HG03066 (cell line): ENCODE data around the gene GREM1.

Experiments used
- ATAC-seq: cut with Tn5 transposase; IDR thresholded peaks from one replicate; pipeline ENCODE4 v1.9.1; 2021; ENCODE audit warnings: low read depth; ENCODE audit not compliant: unreplicated experiment

The GREM1 gene

DNA sequence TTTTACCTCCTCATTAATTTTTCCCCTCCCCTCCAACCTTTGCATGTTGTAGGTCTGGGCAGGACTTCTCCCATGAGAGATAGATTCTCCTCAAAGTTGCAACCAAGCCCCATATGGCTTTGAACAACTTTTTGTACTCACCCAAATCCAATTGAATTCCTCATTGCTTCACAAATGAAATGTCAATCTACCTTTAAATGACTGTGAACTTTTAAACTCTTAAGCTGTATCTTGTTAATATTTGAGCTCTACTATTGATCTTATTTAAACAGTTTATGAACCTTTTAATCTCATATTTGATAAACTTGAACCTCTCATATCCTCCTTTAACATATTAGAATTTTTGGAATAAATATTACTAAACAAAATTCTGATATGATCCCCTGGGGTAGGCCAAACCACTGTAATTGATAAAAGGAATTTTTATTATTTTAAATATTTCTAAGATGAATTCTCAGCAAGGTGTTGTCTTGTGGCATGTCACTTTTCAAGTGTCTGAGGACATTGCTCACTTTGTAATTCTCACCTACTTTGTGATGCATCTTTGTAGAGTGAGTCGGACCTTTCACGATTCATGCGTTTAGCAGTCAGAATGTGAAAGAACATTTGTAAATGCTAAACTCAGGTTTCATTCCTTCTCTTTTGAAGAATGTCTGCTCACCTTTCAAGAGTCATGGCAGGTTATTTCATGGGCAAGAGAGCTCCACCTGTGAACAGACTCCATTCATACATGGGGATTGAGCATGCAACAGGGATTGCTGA, 23.4 kb upstream of the GREM1 start:
- ATAC-seq = no peak

DNA sequence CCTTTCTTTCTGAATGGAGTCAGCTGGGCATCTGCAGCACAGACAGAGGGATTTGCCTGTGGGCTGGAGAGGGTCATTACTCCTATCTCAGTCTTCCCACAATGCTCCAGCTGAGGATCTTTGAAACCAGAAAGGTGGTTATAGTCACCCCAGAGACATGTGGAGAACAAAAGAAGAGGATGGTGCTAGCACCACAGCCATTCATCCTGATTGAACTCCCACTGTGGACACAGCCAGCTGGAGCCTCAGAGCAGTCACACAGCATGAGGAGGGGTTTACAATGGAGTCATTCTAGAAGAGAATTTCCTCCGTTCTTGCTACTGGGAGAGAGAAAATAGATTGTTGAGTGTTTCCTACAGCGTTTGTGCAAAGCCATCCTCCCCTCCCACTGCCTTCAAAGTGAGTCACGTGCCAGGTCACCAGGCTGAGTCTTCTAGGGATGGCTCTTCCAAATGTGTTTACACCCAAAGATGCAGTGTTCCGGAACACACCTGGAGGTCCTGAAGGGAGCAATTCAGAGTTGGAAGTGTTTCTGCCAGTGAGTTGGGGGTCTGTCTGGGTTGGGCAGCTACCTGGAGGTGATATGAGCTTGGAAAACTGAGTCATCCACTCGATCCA, 18.9 kb upstream of the GREM1 start:
- ATAC-seq = no peak

DNA sequence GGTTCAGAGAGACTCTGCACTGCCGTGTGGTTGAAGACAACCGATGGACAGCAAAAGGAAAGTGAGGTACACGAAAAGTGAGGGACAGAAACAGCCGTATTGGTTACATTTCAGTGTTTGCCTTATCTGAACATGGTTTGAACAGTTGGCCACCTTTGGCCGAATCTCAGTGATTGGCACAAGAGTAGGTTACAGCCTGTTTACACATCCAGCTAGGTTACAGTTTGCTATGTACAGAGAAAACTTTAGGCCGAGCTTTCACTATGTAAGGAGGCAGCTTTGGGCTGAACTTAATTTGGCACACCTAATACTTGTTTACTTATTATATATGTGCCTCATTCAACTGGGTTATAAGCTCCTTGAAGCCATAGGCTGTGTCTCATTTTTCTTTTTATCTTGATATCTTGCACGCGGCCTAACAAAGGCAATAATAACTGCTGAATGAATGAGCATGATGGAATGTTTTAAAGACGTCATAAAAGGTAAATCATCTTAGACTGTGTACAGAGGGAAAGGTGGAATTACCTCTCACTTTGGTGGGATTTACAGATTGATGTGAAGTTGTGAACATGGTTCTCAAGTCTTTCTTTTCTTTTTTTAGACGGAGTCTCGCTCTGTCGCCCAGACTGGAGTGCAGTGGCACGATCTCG, 17.2 kb upstream of the GREM1 start:
- no peak for ATAC-seq

DNA sequence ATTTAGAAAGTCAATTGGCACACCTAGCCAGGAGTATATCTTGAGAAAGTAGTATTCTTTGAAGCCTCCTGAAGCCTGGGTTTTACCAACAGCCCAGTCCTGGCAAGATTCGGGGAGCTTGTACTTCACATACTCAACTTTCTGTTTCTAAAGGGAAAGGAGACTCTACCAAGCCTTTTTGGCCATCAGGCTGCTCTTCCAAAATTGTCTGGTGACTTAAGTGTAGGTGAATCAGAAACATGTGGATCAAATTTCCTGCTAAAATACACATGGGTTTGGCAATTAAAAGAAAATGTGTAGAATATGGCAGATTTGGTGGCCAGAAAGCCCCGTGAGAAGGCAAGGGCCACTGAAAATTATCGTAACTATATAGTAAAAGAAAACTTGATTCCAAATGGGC, 15.9 kb upstream of the GREM1 start:
- ATAC-seq = no peak

DNA sequence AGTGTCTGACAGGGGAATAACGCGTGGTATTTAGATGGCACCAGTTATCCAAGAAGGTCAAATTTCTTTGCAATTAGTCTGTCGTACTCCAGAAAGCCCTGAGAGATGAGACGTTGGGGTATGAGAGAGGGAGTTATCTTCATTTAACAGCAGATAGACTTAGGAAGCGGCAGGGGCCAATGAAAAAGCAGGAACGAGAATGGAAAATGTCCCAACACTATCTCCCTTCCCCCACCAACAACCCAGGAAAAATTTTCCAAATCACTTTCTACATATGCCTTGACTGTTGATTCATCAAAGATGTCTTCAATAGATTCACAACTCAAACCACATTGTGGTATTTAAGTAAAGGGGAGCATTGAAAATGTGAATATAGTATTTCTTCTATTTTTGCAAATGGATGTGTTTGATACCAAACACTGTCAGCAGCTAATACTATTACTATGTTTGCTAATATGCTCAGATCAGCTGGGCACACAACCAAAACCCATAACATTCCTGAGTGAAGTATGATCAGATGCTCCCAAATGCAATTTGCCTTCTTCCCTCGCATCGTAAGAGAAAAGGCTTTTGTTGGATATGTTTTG, 13.3 kb upstream of the GREM1 start:
- ATAC-seq = no peak

DNA sequence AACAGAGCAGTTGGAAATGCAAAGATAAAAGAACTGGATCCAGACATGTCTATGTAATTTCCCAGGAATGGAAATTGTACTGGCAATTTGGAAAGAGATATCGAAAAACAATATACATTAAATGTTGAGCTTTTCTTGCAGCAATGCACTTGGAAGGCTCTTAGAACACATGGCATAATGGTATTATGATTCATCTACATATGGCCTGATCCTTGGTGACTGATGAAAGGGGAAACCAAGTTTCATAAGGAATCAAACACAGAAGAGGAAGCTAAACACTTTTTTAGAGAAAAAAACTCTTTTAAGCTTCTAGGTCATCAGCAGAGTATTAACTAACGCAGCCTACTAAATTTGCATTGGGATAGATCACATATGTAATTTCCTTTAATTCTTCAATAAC, 12.4 kb upstream of the GREM1 start:
- no peak for ATAC-seq

DNA sequence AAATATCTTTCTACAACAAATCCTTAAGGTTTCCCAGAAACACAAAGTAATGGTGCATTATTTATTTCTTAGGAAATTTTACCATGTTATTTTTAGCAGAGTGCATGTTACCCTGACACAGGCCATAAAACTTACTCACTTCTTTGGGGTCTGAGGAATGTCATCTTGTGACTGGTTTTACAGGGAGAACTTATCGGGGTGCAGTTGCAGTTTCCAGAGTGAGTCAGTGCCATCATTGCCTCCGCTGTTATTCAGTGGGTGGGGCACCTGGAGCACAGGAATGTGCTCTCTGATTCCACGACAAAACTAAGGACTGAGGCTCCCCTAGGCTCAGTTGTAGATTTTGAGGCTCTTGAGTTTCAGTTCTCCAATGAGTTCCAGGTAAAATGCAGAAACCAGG, 11.1 kb upstream of the GREM1 start:
- ATAC-seq = no peak

DNA sequence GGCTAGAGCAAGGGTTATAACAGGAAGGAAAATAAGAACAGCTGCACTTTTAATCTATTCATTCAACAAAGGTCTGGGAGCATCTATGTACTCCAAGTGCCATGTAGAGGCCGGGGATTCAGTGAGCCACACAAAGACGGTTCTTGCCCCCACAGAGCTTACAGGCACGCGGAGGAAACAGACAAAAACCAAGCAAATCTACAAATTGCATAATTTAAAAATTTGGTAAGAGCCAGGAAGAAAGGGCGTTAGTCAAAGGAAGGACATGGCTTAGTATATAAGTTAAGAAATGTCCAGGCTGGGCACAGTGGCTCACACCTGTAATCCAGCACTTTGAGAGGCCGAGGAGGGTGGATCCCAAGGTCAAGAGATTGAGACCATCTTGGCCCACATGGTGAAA, 10.4 kb upstream of the GREM1 start:
- no peak for ATAC-seq

DNA sequence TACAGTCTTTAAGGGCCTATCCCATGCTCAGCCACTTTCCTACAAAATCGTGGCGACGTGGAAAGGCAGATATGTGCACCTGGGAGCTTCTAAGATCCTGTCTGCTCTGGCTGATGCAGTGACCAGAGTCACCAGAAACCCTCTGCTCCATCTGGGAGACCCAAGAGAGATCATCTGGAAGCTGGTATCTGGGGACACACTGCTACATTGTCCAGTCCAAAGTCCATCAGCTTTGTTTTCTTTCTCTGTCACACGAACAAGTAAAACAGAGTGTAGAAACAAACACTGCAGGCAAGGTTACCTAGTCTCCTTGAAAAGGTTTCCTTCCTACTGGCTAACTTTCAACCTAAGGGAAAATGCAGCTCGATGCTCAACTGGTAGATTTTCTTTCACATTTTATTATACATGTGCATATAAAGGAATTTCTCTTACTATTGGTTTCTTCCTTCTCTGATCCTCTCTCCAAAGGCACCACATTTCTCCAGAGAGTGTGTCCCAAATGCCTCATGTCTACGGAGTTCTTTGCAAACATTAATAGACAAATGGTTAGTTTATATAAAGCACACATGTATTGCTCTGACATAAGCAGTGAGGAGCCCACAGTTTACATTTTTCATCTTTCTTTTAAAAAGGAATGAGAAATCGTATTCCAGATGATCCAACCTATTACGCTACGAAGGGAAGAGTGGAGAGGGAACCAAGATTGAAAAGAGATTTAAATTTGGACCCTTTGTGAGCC, 8.3 kb upstream of the GREM1 start:
- ATAC-seq = no peak

DNA sequence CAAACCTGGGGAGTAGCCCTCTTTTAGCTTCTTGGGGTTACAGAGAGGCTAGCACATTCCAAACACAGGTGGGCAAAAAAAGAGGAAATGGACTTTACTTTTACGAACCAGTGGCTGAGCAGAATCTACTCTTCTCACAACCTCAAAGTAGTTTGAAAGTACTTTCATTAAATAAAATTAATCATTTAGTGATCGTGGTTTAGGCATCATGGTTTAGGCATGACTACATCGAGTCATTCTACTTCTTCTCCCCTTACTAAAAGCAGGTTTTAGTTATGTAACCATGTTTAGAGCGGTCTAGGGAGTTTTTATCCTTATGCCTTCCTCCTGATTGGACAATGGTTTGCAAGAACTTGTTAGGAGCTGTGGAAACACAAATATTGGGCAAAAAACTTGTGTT, 2.5 kb upstream of the GREM1 start:
- ATAC-seq = no peak

DNA sequence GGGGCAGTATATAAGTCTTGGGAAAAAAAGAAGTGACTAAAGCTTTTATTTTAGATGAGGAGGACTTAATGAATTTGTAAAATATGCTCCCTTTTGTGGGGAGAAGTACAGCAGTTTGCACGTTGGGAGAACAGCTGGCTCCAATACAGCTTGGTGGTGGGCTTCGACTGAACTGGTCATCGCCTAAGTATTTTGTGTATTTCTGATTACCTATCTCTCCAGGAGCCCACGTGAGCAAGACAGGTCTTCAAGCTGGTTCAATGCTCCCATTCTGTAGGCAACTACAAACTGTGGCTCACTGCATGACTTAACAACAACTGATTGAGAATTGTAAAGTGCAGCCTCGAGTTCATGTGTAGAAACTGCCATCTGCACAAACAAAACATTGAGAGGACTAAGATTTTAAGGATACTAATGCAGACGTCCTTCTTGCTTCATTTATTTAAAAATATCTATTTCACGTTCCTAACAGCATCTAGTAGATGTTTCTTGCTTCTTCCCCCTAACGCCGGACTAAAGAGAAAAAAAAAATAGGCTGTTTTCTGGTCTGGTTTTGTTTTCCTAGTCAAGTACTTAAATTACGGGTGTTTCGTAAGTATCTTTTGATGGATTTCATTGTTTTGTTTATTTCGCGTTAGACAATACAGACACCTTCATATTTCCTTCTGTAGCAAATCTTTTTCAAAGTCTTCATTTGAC, 1.4 kb upstream of the GREM1 start:
- no peak for ATAC-seq

DNA sequence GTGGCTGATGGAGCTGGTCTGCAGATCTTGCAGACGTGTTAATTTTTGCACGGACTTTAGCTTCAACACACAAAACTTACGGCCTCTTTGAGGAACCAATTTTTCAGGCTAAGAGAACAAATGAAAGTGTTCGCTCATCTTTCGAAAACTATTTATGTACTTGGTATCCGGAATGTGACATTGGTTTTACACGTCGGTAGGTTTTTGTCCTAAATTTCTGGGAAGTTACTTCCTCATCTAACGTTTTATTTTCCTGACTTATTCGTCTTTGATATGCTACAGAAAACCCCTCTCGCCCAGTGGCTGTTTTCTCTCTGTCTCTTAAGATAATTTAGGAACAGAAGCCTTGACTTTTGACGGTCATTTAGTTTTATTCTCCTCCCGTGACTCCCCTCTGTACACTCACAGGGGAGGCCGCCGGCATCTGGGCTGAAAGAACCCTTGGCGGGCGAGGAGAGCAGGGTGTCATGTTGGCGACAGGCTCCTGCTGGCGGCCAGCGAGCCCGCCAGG, 834 bp upstream of the GREM1 start:
- no peak for ATAC-seq

DNA sequence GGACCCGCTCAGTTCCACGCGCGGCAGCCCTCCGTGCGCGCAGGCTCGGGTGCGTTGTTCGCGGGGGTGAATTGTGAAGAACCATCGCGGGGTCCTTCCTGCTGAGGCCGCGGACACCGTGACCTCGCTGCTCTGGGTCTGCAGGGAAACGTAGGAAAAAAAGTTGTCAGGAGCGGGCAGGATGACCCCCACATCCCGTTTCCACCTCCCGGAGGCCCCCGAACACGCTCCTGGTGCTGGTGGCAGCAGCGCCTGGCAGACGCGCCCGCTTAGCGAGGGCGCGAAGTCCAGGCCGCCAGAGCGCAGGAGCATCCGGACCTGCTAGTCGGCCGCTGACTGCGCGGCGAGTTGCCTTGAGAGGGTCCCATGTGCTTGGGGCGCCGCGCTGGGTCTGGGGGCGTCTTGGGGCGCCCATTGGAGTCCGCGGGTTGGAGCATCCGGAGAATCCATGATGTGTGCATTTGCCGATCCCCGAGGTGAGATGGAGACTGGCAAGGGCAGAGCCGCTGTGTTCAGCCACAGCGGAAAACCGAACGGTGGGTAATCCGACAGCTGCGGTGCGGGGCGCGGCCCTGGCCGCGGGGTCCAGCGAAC, 520 bp downstream of the GREM1 start:
- no peak for ATAC-seq

DNA sequence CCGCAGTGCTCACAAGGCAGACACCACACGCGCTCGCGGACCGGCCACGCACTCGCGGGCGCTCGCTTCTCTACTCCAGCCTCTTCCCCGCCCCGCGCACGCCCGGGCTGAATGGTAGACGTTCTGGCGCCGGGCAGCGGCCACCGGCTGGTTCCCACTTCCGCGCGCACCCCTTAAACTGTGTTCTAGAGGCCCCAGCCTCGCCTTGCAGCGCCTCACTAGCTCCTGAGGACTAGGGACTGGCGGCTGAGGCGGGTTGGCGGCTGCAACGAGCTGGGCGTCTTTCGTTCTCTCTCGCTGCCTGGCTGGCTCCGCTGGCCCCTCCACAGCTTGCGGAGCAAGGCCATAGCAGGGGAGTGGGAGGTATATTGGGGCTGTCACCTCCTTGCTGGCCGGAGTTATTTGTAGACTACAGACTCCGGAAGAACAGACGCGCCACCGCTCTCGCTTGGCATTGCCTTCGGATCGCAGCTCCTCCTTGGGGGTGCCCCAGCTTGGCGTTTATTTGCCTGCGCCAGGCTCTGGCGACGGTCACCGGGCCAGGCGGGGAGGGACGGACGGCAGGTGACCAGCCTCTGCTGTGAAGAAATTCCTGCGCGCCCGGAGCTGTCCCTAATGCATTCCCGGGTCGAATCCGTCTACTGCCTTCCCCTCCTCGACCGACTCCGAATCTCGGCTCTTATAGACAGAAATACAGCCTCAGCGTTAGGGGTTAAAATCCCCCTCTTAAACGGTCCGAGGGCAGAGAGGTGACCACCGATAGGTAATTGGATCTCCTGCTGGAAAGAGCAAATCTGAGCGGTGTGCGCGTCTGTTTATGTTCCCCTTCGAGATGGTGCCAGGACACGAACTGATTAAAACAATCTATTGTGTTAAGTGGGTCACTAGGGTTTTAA, 1.3 kb downstream of the GREM1 start:
- ATAC-seq = no peak

DNA sequence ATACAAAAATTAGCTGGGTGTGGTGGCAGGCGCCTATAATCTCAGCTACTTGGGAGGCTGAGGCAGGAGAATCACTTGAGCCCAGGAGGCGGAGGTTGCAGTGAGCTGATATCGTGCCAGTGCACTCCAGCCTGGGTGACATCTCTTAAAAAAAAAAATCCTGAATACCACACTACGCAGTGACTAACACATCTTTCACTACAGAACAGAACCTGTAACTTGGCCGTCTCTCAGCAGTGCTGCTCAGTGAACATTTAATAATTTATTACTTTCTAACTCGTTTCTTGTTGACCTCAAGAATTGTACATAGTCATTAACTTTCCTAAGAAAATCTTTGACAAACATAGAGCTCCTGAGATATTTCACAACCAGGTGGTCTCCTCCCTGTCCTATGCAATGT, 3.8 kb downstream of the GREM1 start:
- no peak for ATAC-seq

DNA sequence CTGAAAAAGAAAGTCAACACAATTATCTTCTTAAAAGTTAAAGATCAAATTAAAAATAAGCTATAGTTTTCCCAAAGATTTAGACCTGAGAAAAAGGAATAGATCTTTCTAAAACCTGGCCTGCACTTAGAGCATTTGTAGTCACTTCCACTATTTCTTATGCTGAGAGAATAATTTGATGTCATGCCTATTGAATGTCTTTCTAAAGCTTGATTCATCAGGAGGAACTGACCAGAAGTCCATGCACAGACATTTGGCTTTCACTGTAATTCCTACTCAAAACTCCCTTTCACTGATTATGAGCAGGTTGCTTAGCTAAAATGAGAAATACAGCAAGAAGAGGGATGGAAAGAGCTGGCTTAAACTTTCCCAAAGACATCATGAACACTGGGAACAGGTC, 4.3 kb downstream of the GREM1 start:
- no peak for ATAC-seq

DNA sequence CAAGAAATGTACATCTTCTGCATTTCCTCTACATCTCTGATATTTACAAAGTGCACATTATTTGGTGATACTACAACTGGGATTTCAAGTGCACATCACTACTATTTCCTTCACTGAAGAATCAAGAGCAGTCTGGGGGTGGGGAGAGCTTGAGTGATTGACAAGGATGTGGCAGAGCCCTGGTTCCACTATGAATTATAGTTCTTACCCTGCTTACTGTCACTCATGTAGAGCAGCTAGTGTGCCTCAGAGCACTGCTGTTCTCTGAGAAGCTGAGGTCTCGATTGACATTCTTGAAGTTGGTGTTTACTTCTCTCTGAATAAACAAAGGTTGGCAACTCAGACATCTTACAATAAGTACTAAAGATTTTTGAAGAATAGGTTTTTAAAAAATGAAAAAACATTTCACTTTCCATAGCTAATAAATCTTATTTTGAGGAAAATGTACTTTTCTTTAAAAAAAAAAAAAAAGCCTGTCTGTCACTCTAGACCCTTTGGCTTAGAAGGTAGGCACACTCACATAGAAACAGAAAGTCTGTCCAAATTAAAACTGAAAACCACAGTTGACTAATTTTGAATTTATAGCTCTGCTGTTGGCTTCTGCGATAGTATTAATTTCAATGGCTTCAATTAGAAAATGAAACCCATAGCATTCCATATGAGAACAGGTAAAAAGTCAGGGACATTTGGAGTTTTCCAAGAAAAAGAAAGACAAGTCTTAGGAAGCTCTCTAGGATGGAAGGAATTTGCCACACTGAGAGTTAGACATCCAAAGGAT, 5.6 kb downstream of the GREM1 start:
- ATAC-seq = peak; percentile 86
